SK-N-SH treated with all-trans-retinoic acid at 6 μM for 48 hours (cell line): ENCODE measurements around the gene EPHA8.

Source experiments
- ATAC-seq: fragments of 200-7000 bp; cut with Tn5 transposase; 3 replicates; pipeline ENCODE4 v1.9.1; 2020; ENCODE audit warnings: mild to moderate bottlenecking, moderate library complexity
- ARNTL ChIP-seq: fragments of 450-650 bp; formaldehyde crosslinking; IDR thresholded peaks from 2 replicates; pipeline ENCODE4 v1.5.0; 2020; ENCODE audit warnings: low read depth, mild to moderate bottlenecking, moderate library complexity, borderline replicate concordance
- BACH2 ChIP-seq: fragments of 250-450 bp; sonication (Bioruptor Pico); IDR thresholded peaks from 2 replicates; pipeline ENCODE4 v1.9.0; 2021; ENCODE audit warnings: mild to moderate bottlenecking, borderline replicate concordance
- CSDC2 ChIP-seq: fragments of 250-450 bp; sonication (Bioruptor Pico); IDR thresholded peaks from 2 replicates; pipeline ENCODE4 v1.5.0; 2020; ENCODE audit warnings: mild to moderate bottlenecking, moderate library complexity
- ESRRG ChIP-seq: fragments of 250-450 bp; sonication (Bioruptor Pico); IDR thresholded peaks from 2 replicates; pipeline ENCODE4 v1.6.1; 2021; ENCODE audit warnings: mild to moderate bottlenecking
- ISL1 ChIP-seq: fragments of 250-450 bp; sonication (Bioruptor Pico); IDR thresholded peaks from 2 replicates; pipeline ENCODE4 v2.1.2; 2022; ENCODE audit warnings: mild to moderate bottlenecking, moderate library complexity
- OSR1 ChIP-seq: fragments of 250-450 bp; sonication (Bioruptor Pico); IDR thresholded peaks from 2 replicates; pipeline ENCODE4 v1.8.0; 2022; ENCODE audit warnings: moderate library complexity, mild to moderate bottlenecking, inconsistent platforms
- PATZ1 ChIP-seq: fragments of 250-450 bp; sonication (Bioruptor Pico); IDR thresholded peaks from 2 replicates; pipeline ENCODE4 v1.8.0; 2020; ENCODE audit warnings: mild to moderate bottlenecking, moderate library complexity, borderline replicate concordance
- PPARA ChIP-seq: fragments of 250-450 bp; sonication (Bioruptor Pico); IDR thresholded peaks from 2 replicates; pipeline ENCODE4 v1.5.0; 2020; ENCODE audit warnings: mild to moderate bottlenecking, borderline replicate concordance
- RARB ChIP-seq: fragments of 250-450 bp; sonication (Bioruptor Pico); IDR thresholded peaks from 2 replicates; pipeline ENCODE4 v1.8.0; 2021; ENCODE audit warnings: mild to moderate bottlenecking, moderate library complexity
- SNAI2 ChIP-seq: fragments of 250-450 bp; sonication (Bioruptor Pico); IDR thresholded peaks from 2 replicates; pipeline ENCODE4 v1.5.0; 2020; ENCODE audit warnings: mild to moderate bottlenecking, moderate library complexity
- TCF4 ChIP-seq: fragments of 250-450 bp; sonication (Bioruptor Pico); IDR thresholded peaks from 2 replicates; pipeline ENCODE4 v1.8.0; 2021; ENCODE audit warnings: mild to moderate bottlenecking, moderate library complexity, borderline replicate concordance
- TOX ChIP-seq: fragments of 250-450 bp; sonication (Bioruptor Pico); IDR thresholded peaks from 2 replicates; pipeline ENCODE4 v1.8.0; 2021; ENCODE audit warnings: mild to moderate bottlenecking, moderate library complexity, borderline replicate concordance
- ZC3H10 ChIP-seq: fragments of 250-450 bp; sonication (Bioruptor Pico); IDR thresholded peaks from 2 replicates; pipeline ENCODE4 v1.5.1; 2021; ENCODE audit warnings: mild to moderate bottlenecking, moderate library complexity
- ZFP3 ChIP-seq: fragments of 250-450 bp; sonication (Bioruptor Pico); IDR thresholded peaks from 2 replicates; pipeline ENCODE4 v1.5.0; 2020; ENCODE audit warnings: mild to moderate bottlenecking, moderate library complexity
- ZFP30 ChIP-seq: fragments of 450-650 bp; formaldehyde crosslinking; IDR thresholded peaks from 2 replicates; pipeline ENCODE4 v1.5.0; 2022; ENCODE audit warnings: mild to moderate bottlenecking, moderate library complexity
- ZNF565 ChIP-seq: fragments of 450-650 bp; formaldehyde crosslinking; conservative IDR thresholded peaks from 2 replicates; pipeline ENCODE4 v1.5.0; 2020; ENCODE audit warnings: low read depth, mild to moderate bottlenecking, moderate library complexity
- ZNF70 ChIP-seq: fragments of 450-650 bp; formaldehyde crosslinking; IDR thresholded peaks from 2 replicates; pipeline ENCODE4 v1.5.0; 2020; ENCODE audit warnings: mild to moderate bottlenecking, moderate library complexity
- TF ChIP-seq, protein P1 (sequence below): fragments of 250-450 bp; sonication (Bioruptor Pico); IDR thresholded peaks from 2 replicates; pipeline ENCODE4 v1.8.0; 2021; ENCODE audit warnings: low read depth, mild to moderate bottlenecking, moderate library complexity, borderline replicate concordance
- TF ChIP-seq, protein P2 (sequence below): fragments of 250-450 bp; sonication (Bioruptor Pico); IDR thresholded peaks from 2 replicates; pipeline ENCODE4 v1.5.1; 2021; ENCODE audit warnings: mild to moderate bottlenecking, moderate library complexity
- TF ChIP-seq, protein P3 (sequence below): fragments of 250-450 bp; sonication (Bioruptor Pico); IDR thresholded peaks from 2 replicates; pipeline ENCODE4 v1.5.1; 2020; ENCODE audit warnings: low read depth, mild to moderate bottlenecking, moderate library complexity

The EPHA8 gene

GRCh38 chr1:22625262-22625925 lies 62.1 kb downstream of the EPHA8 start:
- no peak for TF ChIP-seq ZFP30 (CRISPR knock-in tag)
- no peak for TF ChIP-seq ARNTL (CRISPR knock-in tag)
- TF ChIP-seq SNAI2 = no peak
- no peak for TF ChIP-seq ZFP3
- TF ChIP-seq, protein P1, sequence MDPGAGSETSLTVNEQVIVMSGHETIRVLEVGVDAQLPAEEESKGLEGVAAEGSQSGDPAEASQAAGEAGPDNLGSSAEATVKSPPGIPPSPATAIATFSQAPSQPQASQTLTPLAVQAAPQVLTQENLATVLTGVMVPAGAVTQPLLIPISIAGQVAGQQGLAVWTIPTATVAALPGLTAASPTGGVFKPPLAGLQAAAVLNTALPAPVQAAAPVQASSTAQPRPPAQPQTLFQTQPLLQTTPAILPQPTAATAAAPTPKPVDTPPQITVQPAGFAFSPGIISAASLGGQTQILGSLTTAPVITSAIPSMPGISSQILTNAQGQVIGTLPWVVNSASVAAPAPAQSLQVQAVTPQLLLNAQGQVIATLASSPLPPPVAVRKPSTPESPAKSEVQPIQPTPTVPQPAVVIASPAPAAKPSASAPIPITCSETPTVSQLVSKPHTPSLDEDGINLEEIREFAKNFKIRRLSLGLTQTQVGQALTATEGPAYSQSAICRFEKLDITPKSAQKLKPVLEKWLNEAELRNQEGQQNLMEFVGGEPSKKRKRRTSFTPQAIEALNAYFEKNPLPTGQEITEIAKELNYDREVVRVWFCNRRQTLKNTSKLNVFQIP (CRISPR knock-in tag) = no peak
- no peak for TF ChIP-seq ESRRG (CRISPR knock-in tag)
- peak; percentile 55; the same call in 1 of the 3 replicates for ATAC-seq

- no peak for ATAC-seq
- no peak for TF ChIP-seq PPARA (CRISPR knock-in tag)
- TF ChIP-seq, protein P2, sequence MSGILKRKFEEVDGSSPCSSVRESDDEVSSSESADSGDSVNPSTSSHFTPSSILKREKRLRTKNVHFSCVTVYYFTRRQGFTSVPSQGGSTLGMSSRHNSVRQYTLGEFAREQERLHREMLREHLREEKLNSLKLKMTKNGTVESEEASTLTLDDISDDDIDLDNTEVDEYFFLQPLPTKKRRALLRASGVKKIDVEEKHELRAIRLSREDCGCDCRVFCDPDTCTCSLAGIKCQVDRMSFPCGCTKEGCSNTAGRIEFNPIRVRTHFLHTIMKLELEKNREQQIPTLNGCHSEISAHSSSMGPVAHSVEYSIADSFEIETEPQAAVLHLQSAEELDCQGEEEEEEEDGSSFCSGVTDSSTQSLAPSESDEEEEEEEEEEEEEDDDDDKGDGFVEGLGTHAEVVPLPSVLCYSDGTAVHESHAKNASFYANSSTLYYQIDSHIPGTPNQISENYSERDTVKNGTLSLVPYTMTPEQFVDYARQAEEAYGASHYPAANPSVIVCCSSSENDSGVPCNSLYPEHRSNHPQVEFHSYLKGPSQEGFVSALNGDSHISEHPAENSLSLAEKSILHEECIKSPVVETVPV (CRISPR knock-in tag) = no peak
- TF ChIP-seq, protein P3, sequence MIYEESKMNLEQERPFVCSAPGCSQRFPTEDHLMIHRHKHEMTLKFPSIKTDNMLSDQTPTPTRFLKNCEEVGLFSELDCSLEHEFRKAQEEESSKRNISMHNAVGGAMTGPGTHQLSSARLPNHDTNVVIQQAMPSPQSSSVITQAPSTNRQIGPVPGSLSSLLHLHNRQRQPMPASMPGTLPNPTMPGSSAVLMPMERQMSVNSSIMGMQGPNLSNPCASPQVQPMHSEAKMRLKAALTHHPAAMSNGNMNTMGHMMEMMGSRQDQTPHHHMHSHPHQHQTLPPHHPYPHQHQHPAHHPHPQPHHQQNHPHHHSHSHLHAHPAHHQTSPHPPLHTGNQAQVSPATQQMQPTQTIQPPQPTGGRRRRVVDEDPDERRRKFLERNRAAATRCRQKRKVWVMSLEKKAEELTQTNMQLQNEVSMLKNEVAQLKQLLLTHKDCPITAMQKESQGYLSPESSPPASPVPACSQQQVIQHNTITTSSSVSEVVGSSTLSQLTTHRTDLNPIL (CRISPR knock-in tag) = no peak
- TF ChIP-seq ZC3H10 (CRISPR knock-in tag) = no peak
- no peak for TF ChIP-seq SNAI2
Measured at GRCh38 chr1:22626237-22627157, 63.2 kb downstream of the EPHA8 start.

- no peak for TF ChIP-seq ZC3H10 (CRISPR knock-in tag)
Measured at GRCh38 chr1:22627331-22627730, 64.0 kb downstream of the EPHA8 start.

GRCh38 chr1:22628698-22629444 lies 65.6 kb downstream of the EPHA8 start:
- TF ChIP-seq ARNTL (CRISPR knock-in tag) (no peak), TCF4 (CRISPR knock-in tag) (no peak), ZFP30 (CRISPR knock-in tag) (no peak), SNAI2 (no peak), RARB (CRISPR knock-in tag) (no peak), TOX (CRISPR knock-in tag) (no peak), ZNF70 (CRISPR knock-in tag) (no peak), ISL1 (no peak), PPARA (CRISPR knock-in tag) (no peak), ZFP3 (no peak), ESRRG (CRISPR knock-in tag) (no peak), ZC3H10 (CRISPR knock-in tag) (no peak), CSDC2 (CRISPR knock-in tag) (no peak), OSR1 (CRISPR knock-in tag) (no peak)
- TF ChIP-seq, protein P3 (CRISPR knock-in tag) = no peak
- ATAC-seq = no peak

More at GRCh38 chr1:22627331-22627730, 64.0 kb downstream of the EPHA8 start:
- ATAC-seq = no peak

DNA sequence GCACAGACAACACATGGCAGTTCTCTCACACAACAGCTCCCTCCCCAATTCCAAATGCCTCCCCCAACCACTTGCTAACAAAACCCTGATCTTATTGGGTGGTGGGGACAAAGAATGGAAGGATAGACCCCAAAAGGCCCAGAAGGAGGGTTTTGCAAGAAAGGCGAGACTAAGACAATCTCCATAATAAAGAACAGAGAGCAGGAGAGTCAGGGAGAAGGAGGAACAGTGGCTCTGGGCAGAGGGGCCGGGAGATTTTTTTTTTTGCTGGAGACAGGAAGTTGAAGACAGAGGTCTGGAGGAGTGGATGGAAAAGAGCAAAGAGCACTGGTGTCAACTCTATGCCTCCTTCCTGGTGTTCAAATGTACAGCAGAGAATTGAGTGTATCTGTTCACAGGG lies 66.6 kb downstream of the EPHA8 start:
- ATAC-seq = no peak
- TF ChIP-seq PATZ1 (CRISPR knock-in tag) (no peak), ZNF70 (CRISPR knock-in tag) (no peak), SNAI2 (no peak), TOX (CRISPR knock-in tag) (no peak), ZFP3 (no peak), ZFP30 (CRISPR knock-in tag) (no peak), ZNF565 (no peak), BACH2 (CRISPR knock-in tag) (no peak), OSR1 (CRISPR knock-in tag) (no peak), RARB (CRISPR knock-in tag) (no peak), ZC3H10 (CRISPR knock-in tag) (no peak)
- TF ChIP-seq, protein P1 (CRISPR knock-in tag) = no peak
